GM18505 (cell line): ENCODE measurements around the gene CCL3.
"Not testable (repeated sequence)": the region's sequence is repeated elsewhere in the genome, so short reads cannot be mapped to it uniquely, and the experiment has no call there.

ENCODE experiments used
- ATAC-seq: cut with Tn5 transposase; IDR thresholded peaks from one replicate; pipeline ENCODE4 v1.9.1; 2021; ENCODE audit not compliant: unreplicated experiment
- POLR2A ChIP-seq: IDR thresholded peaks from 4 replicates; pipeline ENCODE4 v1.6.1; 2011; ENCODE audit warnings: borderline replicate concordance; ENCODE audit not compliant: insufficient read depth, insufficient read length; ENCODE audit errors: extremely low read depth

CCL3 gene

GRCh38 chr17:36104701-36105181 is 14.8 kb upstream of the CCL3 start:
- ATAC-seq: no peak
- peak; percentile 40 for TF ChIP-seq POLR2A

- ATAC-seq: not testable (repeated sequence)
These were observed 14.3 kb upstream of the CCL3 start for GRCh38 chr17:36104246-36104645.

GRCh38 chr17:36103401-36103975 is 13.5 kb upstream of the CCL3 start, which contains the start of gene CCL4:
CCL4 (plus strand) TSS chr17:36103827; CDS start chr17:36103906, 79 bp downstream.
- ATAC-seq: peak; percentile 67
- peak; percentile 58 for TF ChIP-seq POLR2A

- not testable (repeated sequence) for ATAC-seq
These were observed 9.1 kb upstream of the CCL3 start for GRCh38 chr17:36099004-36099403.

GRCh38 chr17:36095992-36096391 is 6.0 kb upstream of the CCL3 start:
- TF ChIP-seq POLR2A: no peak
- ATAC-seq: no peak

GRCh38 chr17:36094746-36095145 is 4.8 kb upstream of the CCL3 start:
- no peak for ATAC-seq
- TF ChIP-seq POLR2A: no peak

GRCh38 chr17:36094232-36094631 is 4.3 kb upstream of the CCL3 start:
- TF ChIP-seq POLR2A: no peak
- no peak for ATAC-seq

GRCh38 chr17:36092715-36093114 is 2.8 kb upstream of the CCL3 start:
- ATAC-seq: not testable (repeated sequence)

- no peak for TF ChIP-seq POLR2A
- no peak for ATAC-seq
These were observed 2.3 kb upstream of the CCL3 start for GRCh38 chr17:36092230-36092629.

- no peak for ATAC-seq
These were observed 541 bp downstream of the CCL3 start for GRCh38 chr17:36089339-36089865.

GRCh38 chr17:36088670-36089338 is 1.1 kb downstream of the CCL3 start:
- ATAC-seq: no peak
- peak; percentile 58 for TF ChIP-seq POLR2A

More at GRCh38 chr17:36089339-36089865, 541 bp downstream of the CCL3 start:
- peak; percentile 0 for TF ChIP-seq POLR2A

- peak; percentile 47 for TF ChIP-seq POLR2A
- ATAC-seq: not testable (repeated sequence)
These were observed 1.9 kb downstream of the CCL3 start for GRCh38 chr17:36087897-36088572.

- ATAC-seq: not testable (repeated sequence)
- TF ChIP-seq POLR2A: peak; percentile 60
These were observed 2.5 kb downstream of the CCL3 start for GRCh38 chr17:36087471-36087870.

- TF ChIP-seq POLR2A: no peak
- ATAC-seq: no peak
These were observed 3.2 kb downstream of the CCL3 start for GRCh38 chr17:36086791-36087190.
